HG02588 (cell line): ENCODE measurements around the gene C22orf23.
A peak's percentile ranks its signal among the peaks of the same experiment; 100 is the strongest.

ENCODE experiments used
- ATAC-seq: cut with Tn5 transposase; IDR thresholded peaks from one replicate; pipeline ENCODE4 v1.9.1; 2021; ENCODE audit warnings: mild to moderate bottlenecking, moderate library complexity; ENCODE audit not compliant: unreplicated experiment

Gene C22orf23

DNA sequence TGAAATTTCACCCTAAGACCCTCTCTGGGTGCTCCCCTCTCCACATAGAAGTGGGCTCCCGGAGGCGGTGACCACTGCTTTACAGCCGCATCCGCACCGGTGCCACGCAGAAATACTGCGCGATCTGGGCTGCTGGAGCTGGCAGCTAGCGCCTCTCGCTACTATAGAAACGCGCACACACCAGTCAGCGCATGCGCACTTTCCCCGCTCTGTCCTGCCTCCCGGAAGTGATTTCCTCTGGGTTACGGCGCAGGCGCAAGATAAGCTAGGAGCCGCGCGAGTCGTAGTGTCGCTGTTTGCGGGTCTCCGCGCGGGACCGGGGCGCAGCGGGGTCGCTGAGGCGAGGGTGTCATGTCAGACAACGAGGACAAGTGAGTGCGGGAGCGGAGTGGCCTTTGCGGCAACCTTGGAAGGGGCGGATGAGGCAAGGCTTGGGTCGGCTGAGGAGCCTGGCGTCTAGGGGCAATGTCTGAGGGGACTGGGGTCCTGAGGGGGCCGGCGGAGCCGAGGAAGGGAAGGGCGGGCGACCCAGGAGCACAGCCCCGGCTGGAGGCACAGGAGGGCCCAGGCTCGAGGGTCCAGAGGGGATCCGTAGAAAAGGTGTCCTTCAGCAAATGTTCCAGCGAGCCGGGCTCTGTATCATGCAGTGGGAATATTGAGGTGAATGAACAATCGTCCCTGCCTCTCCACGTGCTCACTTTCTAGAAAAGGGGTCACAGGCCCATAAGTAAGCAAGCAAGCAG, at the start of gene C22orf23, which contains the start of gene POLR2F:
TSS of gene C22orf23 (minus strand) at position 165 of the 743 bp plus-strand sequence. CDS start 452 bp downstream, outside the sequence.
TSS of gene POLR2F (plus strand) at position 263 of the 743 bp plus-strand sequence. CDS start at position 352, 89 bp downstream.
- ATAC-seq = peak; percentile 92

DNA sequence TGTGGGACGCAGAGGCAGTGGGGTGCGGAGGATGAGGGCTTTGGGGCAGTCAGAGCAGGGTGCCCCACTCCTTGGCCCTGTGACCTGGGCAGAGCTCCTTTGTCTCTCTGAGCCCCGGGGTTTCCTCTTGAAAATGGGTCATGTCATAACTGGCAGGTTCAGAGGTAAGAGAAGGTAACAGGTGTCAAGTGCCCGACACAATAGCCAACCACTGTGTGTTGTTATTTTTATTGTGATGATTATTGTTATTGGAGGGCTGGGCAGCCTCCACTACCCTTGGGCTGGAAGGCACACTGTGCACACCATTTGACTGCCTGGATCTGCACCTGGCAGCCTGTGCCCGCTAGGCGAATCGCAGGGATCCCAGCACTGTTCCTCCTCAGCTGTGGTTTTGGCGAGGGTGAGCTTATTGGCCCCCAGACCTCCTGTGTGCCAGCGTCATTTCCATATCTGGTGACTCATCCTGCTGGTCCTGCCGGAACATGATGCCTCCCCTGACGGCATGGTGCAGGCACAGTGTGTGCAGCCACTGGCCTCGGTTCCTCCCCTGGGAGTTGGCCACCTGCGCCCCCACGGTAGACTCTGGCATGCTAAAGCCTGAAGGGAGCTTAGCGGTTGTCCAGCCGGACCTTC, 46.4 kb upstream of the C22orf23 start:
- ATAC-seq = no peak

DNA sequence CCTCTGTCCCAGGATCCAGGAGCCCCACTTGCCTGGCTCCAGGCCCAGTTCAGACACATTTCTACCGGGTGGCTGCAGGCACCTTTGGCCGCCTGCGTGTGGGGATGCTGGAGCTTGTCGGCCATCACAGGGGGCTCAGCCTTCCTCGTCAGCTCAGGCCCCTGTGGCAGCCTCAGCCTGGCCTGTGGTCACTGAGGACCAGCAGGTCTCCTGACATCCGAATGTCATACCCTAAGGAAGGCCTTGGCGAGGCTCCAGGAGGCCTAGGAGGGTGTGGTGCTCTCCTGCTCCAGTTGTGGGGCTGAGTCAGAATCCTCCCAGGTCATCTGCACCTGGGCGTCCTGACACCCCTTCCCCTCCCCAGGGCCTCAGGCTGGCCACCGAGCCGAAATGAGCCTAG, 45.8 kb upstream of the C22orf23 start:
- ATAC-seq = no peak

DNA sequence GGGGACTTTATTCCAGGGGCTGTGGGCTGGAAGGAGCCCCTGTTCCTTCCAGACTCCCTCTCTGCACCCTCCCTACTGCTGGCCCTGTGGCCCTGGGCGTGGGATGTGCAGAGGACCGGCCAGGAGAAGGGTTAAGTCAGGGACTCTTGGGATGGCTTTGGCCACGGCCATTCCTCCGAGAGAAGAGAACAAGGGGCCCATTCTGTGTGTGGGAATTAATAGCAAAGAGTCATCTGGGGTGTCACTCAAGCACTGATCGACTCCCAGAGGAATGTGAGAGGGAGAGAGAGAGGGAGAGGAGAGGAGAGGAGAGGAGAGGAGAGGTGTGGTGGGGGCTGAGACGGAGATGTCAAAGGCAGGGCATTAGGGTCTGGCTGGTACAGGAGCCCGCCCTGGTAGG, 45.1 kb upstream of the C22orf23 start:
- ATAC-seq = no peak

DNA sequence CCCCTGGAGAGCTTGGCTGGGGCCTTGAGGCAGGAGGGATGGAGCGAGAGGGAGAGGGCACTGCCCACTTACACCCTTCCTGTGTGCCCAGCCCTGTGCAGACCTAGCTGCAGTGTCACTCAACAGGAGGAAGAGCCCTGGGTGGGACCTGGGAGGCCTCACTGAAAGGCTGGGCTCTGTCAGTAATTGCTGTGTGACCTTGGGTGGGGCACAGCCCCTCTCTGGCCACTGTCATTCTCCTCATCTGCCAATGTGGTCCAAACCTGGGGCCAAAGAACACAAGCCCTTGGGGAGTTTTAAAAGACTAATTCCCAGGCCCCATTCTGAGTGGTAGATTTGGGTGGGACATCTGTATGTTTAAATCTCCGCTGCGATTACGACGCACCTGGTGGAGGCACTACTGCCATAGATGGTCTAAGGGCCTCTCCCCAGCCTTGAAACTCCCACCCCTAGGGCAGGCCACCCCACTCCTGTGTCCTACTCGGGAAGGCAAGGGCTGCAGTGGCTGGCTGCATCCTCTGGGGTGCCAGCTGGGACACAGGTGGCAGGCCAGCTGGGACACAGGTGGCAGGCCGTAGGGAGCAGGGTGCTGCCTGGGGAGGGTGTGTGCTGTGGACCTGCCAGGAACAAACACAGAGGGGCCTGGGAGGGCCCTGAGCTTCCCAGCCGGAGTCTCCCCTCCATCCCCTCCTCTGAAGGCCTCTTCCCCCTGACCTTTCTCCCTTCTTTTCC, 43.3 kb upstream of the C22orf23 start:
- no peak for ATAC-seq

DNA sequence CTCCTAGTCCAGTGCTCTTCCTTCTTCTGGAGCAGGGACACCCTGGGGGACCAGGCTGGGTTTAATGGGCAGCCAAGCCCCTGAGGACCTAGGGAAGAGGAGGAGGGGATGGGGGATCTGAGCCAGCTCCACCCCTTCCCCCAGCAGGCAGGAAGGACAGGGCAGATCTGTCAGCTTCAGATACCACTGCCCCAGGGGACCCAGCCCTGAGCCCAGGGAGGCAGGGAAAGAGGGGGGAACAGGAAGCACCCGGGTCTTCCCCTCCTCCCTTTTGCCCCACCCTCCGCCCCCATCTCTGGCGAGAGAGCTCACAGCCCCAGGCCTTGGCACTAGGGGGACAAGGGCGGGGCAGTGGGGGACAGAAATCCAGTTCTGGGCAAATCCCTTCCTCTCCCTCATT, 42.7 kb upstream of the C22orf23 start:
- no peak for ATAC-seq

DNA sequence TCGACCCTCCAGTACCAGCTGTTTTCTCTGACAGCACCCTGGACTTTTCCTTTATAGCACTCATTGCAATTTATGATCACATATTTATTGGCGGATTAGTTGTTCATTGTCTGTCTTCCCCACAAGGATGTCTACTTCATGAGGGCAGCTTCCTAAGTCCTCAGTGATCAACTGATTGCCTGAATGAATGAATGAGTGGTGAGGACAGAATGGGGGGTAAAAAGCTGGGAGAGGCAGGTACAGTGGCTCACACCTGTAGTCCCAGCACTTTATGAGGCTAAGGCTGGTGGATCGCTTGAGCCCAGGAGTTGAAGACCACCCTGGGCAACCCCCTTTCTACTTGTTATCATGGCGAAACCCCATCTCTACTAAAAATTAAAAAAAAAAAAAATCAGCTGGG, 42.1 kb upstream of the C22orf23 start:
- no peak for ATAC-seq

DNA sequence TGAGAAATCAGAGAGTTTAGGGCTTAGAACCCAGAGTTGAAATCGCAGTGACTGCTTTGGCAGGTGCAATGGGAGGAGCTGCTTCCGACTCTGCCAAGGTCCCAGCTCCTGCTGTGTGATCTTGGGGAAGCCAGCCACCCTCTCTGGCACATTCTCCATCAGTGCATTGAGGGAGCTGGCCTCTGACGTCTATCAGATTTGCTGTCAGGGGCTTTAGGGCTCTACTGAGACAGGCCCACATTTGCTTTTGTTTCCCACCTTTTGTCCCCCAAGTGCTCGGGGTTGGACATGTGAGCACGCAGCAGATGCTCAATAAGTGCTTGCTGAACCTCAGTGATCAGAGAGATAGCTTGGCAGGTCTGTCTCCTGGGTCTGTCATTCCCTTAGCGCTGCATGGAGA, 41.6 kb upstream of the C22orf23 start:
- ATAC-seq = no peak

DNA sequence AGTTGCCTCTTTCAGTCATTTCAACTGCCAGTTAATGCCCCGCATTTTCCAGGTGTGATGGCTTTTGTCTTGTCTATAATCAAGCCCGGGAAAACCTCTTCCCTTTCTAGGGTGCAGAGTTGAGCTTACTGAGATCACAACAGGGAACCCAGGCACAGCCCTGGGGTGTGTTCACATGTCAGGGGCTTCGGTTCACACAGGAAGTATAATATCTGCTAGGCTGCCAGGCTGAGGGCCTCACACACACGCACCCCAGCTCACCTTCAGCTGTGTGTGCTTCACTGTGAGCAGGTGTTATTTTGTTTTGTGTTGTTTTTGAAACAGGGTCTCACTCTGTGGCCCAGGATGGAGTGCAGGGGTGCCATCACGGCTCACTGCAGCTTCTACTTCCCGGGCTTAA, 40.6 kb upstream of the C22orf23 start:
- ATAC-seq = no peak

DNA sequence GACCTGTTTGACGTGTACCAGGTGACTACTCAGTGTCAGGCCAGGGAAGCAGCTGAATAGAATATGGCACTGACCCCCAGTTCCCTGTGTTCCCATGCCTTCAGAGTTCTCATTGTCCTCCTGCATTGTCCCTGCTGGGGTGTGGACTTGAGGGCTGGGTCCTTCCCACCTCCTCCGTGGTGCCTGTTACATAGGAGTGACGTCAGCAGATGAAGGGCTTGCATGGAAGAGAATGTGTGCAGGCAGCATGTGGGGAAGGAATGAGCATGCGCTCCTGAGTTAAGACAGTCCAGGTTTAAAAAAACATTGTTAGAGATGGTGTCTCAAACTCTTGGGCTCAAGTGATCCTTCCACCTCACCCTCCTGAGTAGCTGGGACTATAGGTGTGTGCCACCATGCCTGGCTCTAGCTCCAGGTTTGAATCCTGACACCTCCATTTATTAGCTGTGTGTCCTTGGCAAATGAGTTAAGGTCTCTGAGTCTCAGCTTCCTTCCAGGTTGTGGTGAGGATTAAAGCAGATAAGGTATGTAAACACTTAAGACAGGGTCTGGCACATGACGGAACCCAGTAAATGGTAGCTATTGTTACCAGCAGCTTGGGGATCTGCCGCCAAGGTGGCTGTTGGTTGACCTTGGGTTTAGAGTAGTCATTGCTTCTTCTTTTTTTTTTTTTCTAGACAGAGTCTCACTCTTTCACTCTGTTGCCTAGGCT, 38.5 kb upstream of the C22orf23 start:
- no peak for ATAC-seq

DNA sequence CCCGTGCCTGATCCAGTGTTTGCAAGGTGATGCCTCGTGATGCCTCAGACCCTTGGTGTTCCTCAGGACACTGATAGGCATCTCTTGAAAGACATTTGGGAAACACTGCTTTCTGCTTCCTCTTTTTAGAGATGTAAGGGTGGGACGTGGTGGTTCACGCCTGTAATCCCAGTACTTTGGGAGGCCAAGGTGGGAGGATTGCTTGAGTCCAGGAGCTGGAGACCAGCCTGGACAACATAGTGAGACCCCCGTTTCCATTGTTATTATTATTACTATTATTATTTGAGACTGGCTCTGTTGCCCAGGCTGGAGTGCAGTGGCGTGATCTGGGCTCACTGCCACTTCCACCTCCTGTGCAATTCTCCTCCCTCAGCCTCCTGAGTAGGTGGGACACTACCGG, 37.5 kb upstream of the C22orf23 start:
- ATAC-seq = no peak

DNA sequence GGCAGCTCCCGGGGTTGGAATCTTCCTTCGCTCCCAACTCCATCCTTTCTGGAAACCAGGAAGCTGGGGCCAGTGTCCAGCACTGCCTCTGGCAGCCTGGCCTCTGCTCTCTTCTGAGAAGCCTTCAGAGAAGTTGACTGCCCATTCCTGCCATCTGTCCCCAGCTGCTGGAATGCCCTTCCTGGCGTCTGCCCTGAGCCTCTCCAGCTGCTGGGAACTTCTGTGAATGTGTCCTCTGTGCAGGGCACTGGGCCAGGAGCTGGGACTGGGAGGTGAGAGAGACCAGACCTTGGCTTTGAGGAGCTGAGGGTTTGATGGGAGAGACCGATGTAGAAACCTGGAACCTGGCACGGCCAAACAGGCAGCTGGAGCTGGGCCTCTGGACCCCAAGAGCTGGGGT, 36.9 kb upstream of the C22orf23 start:
- no peak for ATAC-seq

DNA sequence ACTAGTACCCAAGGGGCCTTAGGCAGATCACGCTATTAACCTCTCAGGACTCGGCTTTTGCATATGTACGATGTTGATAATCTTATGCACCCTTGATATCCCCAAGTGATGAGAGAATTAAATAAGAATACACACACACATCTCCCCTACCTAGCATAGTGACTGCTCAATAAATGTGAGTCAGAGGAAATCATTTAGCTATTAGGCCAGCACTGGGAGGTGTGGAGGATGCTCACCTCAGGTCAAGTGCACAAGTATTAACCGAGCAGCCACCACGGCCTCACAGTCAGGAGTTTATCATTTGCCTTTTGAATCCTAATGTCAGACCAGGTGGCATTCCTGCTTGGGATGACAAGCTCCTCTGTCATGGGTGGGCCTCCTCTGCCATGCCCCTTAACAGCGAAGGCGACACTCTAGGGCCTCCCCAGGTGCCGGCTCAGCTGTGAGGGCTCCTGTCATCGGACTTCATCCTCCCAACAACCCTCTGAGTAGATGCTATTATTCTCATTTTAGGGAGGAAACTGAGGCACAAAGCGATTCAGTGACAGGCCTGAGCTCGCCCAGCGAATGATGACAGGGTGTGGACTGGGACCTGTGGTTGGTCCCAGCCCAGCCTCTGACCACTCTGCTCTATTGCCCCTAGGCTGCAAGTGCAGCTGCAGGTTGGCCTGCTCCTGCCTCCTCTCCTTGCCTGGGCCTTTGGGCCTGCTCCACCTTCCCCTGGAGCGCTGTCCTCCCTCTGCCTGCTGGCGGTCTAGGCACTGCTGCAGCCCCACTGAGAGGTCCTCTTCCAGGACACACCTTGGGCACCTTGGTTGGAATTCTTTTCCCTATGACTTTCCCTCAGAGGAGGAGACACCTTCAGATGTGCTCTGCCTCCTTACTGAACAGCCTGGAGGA, 36.0 kb upstream of the C22orf23 start:
- no peak for ATAC-seq

DNA sequence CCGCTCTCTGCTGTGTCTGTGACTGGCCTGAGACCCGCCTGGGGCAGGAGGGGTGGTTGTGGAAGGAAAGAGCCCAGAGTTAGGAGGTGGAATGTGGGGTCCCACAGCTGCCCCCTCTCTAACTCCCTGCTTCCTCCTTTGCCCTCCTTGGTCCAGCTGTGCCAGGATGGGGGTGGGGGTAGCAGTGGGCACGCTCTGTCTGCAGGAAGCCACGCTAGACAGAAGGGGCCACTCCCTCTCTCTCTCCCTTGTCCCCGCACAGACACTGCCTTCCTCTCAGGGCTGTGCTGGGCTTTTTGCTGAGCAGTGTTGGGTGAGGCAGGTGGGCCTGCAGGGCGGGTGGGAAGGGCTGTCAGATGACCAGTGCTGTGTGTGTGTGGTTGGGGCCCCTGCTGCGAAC, 33.0 kb upstream of the C22orf23 start:
- no peak for ATAC-seq

DNA sequence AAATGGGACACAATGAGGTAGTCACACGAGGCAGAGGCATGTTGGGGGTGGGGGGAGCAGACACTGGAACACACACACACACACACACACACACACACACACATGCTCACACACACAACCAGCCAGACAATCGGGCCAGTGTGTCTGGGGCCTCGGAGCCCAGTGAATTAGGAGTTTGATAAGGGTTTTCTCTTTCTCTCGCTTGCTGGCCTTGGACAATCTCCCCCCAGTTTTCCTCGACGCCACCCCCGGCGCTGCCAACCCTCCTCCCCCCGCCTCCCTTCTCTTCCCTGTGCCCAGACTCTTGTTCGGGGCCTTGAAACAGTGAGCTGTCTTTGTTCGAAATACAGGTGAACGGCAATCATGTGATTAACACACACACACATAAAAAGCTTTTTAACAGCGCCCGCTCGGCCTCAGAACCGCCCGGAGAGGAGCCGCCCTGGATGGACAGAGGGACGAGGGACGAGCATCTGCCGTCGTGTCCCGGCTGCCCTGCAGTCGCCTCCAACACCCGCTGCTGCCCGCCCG, 32.4 kb upstream of the C22orf23 start:
- ATAC-seq = no peak

DNA sequence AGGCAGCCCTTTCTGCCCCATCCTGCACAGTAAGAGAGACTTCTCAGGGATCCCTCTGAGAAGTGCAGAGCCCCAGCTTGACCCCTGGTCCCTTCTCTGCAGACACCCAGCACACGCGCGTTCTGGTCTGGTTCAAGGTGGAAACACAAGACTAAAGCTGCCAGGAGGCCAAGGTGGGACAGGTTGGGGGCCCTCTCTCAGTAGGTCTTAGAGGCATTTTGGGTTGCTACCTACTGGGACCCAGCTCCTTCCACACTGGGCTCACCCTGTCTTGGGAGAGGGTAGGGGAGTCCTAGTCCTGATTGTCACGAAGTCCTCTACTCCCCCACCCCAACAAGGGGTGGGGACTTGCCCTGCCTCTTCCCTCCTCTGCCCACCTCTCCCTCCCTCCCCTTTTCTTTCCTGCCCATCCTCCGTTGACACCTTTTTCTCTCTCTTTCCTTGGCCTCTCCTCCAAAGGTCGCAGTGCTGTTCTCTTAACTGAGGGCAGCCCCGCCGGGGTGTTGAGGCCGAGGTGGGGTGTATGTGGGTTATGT, 31.7 kb upstream of the C22orf23 start:
- ATAC-seq = no peak

DNA sequence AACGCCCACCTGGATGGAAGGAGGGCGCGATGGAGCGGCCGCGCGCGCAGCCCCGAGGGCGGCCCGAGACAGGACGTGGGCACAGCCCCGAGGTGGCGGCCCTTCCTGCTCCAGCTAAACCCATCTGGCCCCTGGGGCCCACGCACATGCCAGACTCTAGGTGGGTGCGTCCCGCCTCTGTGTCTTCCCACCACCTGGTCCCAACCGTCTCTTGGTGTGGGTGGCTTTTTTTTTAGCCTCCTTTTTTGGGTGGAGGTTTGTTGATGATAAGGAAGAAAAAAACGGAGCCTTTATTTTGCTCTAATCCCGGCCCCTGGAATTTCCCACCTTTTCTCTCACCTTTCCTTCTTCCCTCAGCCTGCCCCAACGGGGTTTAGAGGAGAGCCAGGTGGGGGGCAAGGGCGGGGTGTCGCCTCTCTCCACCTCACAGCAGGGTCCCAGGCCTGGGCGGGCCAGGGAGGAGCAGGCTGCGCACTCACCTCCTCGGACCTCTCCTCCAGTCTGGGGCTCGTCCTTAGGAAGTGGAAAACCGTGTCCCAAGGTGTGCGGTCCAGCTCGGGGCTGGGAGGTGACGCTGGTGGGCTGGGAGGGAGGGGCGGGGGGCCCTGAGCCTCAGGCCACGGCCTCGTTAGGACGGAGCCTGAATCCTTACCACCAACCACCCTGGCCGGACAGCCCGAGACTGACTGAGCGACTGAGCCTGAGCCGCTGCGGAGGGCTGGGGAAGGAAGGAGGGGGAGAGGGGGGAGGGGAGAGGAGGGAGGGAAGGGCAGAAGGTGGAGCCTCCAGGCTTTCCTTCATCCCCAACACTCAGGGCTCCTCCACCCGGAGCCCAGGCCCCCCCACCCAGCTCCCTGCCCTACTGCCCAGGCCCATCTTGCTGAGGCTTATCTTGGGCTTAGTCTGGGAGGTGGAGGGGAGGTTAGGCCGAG, 30.7 kb upstream of the C22orf23 start, which contains the start of gene SOX10:
TSS of gene SOX10 (minus strand) at position 696 of the 932 bp plus-strand sequence. CDS start 771 bp downstream, outside the sequence.
- ATAC-seq = no peak
